ENCODE measurements around the gene PTTG1.

- TF ChIP-seq, protein P1, sequence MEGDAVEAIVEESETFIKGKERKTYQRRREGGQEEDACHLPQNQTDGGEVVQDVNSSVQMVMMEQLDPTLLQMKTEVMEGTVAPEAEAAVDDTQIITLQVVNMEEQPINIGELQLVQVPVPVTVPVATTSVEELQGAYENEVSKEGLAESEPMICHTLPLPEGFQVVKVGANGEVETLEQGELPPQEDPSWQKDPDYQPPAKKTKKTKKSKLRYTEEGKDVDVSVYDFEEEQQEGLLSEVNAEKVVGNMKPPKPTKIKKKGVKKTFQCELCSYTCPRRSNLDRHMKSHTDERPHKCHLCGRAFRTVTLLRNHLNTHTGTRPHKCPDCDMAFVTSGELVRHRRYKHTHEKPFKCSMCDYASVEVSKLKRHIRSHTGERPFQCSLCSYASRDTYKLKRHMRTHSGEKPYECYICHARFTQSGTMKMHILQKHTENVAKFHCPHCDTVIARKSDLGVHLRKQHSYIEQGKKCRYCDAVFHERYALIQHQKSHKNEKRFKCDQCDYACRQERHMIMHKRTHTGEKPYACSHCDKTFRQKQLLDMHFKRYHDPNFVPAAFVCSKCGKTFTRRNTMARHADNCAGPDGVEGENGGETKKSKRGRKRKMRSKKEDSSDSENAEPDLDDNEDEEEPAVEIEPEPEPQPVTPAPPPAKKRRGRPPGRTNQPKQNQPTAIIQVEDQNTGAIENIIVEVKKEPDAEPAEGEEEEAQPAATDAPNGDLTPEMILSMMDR (IDR thresholded peaks at IDR 0.05): no peak
- TF ChIP-seq POLR2A (IDR thresholded peaks at IDR 0.05): no peak
These were observed 33.9 kb downstream of the PTTG1 start for GRCh38 chr5:160455600-160455999.
